HepG2 (cell line): ENCODE measurements around the gene CACNA1I. TPM values are rescaled to one million over a fixed set of nuclear protein-coding genes. Genes with fewer than 3 reads are reported as not detected.

ENCODE experiments used
- ATAC-seq: fragments of 200-7000 bp; cut with Tn5 transposase; 3 replicates; pipeline ENCODE4 v1.9.1; 2020; ENCODE audit warnings: mild to moderate bottlenecking, moderate library complexity
- BruUV-seq: library from RNA; stranded (reverse); fragments of 400-500 nt; replicated peaks from 2 replicates; lab custom pipeline; 2021; lab: Mats Ljungman, UMichigan
- CTCF ChIA-PET: fragments of 300-600 bp; formaldehyde crosslinking; extraction: SDS; loops from one replicate; lab custom pipeline; 2021; ENCODE audit warnings: low total read pairs, inconsistent platforms, low intra/inter-chr PET ratio; lab: Yijun Ruan, JAX
- POLR2A ChIA-PET: fragments of 350-600 bp; sonication (Branson Sonifier 250); formaldehyde crosslinking; loops from one replicate; lab custom pipeline; 2020; ENCODE audit warnings: antibody characterized with exemption, inconsistent platforms; lab: Yijun Ruan, JAX
- DNase-seq: peaks from one replicate; pipeline ENCODE4 v3.0.0-alpha.2; 2015; ENCODE audit warnings: low spot score
- FAIRE-seq: peaks from 3 replicates; lab custom pipeline; 2011; peaks lifted over from hg19 to GRCh38; lab: Jason Lieb, UNC
- H2AFZ ChIP-seq: one replicate; pipeline ENCODE4 v1.6.1; 2011; ENCODE audit warnings: low read length, inconsistent platforms
- H3K27ac ChIP-seq: fragments of 300-600 bp; 3 replicates; pipeline ENCODE4 v1.8.0; 2011; ENCODE audit warnings: mixed run types, mild to moderate bottlenecking, mixed read lengths, low read length, inconsistent platforms; ENCODE audit not compliant: insufficient read depth; ENCODE audit errors: extremely low read length
- H3K27me3 ChIP-seq, 2 experiments: fragments of 200-600 bp in 1 of 2; 2 replicates in 1 of 2; 3 replicates in 1 of 2; pipeline versions ENCODE4 v1.6.0 to v1.8.0; 2011; ENCODE audit warnings: low read length in 2 of 2, mild to moderate bottlenecking in 2 of 2, moderate library complexity in 2 of 2, inconsistent platforms in 1 of 2; ENCODE audit not compliant: insufficient read depth in 2 of 2, control insufficient read depth in 1 of 2
- H3K36me3 ChIP-seq, 2 experiments: fragments of 200-600 bp in 1 of 2; replicated peaks in 1 of 2; 2 replicates in 1 of 2; 3 replicates in 1 of 2; pipeline versions ENCODE4 v1.5.1 to v1.8.0; 2011; ENCODE audit warnings: low read length in 2 of 2, inconsistent platforms in 1 of 2; ENCODE audit not compliant: insufficient read depth in 2 of 2, control insufficient read depth in 1 of 2
- H3K4me1 ChIP-seq: 2 replicates; pipeline ENCODE4 v1.5.1; 2012; ENCODE audit warnings: low read length, inconsistent platforms; ENCODE audit not compliant: insufficient read depth
- H3K4me2 ChIP-seq: 2 replicates; pipeline ENCODE4 v1.6.0; 2011; ENCODE audit warnings: low read depth, low read length, inconsistent platforms
- H3K4me3 ChIP-seq, 3 experiments: fragments of 200-600 bp in 1 of 3; sonication (generic), shearing (Covaris generic) in 1 of 3; replicated peaks in 1 of 3; 2 replicates each; pipeline ENCODE4 v1.5.1; 2011 to 2016; ENCODE audit warnings: low read length in 3 of 3, inconsistent platforms in 2 of 3, low read depth in 2 of 3, mild to moderate bottlenecking in 2 of 3, control low read depth in 1 of 3, mixed read lengths in 1 of 3; ENCODE audit not compliant: insufficient read depth in 1 of 3
- H3K79me2 ChIP-seq: one replicate; pipeline ENCODE4 v1.6.1; 2011; ENCODE audit warnings: low read length, inconsistent platforms; ENCODE audit not compliant: insufficient read depth
- H3K9ac ChIP-seq: 2 replicates; pipeline ENCODE4 v1.6.0; 2011; ENCODE audit warnings: mild to moderate bottlenecking, low read depth, low read length, inconsistent platforms; ENCODE audit not compliant: insufficient read depth
- H3K9me3 ChIP-seq: 2 replicates; pipeline ENCODE4 v1.5.1; 2012; ENCODE audit warnings: mild to moderate bottlenecking, low read length
- H4K20me1 ChIP-seq: 2 replicates; pipeline ENCODE4 v1.6.0; 2011; ENCODE audit warnings: inconsistent platforms, mild to moderate bottlenecking, low read length, moderate library complexity; ENCODE audit not compliant: insufficient read depth
- CHD2 ChIP-seq: IDR thresholded peaks from 2 replicates; pipeline ENCODE4 v1.6.1; 2011; ENCODE audit warnings: low read depth, low read length, improper control_type of control experiment
- EHMT2 ChIP-seq: fragments of 200-600 bp; sonication (generic); IDR thresholded peaks from 2 replicates; pipeline ENCODE4 v1.7.0; 2017; ENCODE audit warnings: antibody characterized with exemption, low read depth, low read length, borderline replicate concordance
- ELF4 ChIP-seq: sonication (generic); formaldehyde crosslinking; IDR thresholded peaks from 2 replicates; pipeline ENCODE4 v1.5.0; 2020; ENCODE audit warnings: missing genetic modification reagents, mild to moderate bottlenecking, moderate library complexity, borderline replicate concordance
- ISX ChIP-seq: sonication (generic); formaldehyde crosslinking; conservative IDR thresholded peaks from 2 replicates; pipeline ENCODE4 v1.5.0; 2020; ENCODE audit warnings: missing genetic modification reagents
- MXD4 ChIP-seq: IDR thresholded peaks from 2 replicates; pipeline ENCODE4 v1.6.1; 2016; ENCODE audit warnings: mild to moderate bottlenecking, missing biosample characterization, missing genetic modification reagents
- REL ChIP-seq: sonication (generic); formaldehyde crosslinking; conservative IDR thresholded peaks from 2 replicates; pipeline ENCODE4 v1.8.0; 2022; ENCODE audit warnings: mild to moderate bottlenecking, missing genetic modification reagents, moderate library complexity
- ZNF329 ChIP-seq: sonication (generic); formaldehyde crosslinking; IDR thresholded peaks from 2 replicates; pipeline ENCODE4 v1.9.0; 2021; ENCODE audit warnings: low read depth, mild to moderate bottlenecking, missing genetic modification reagents
- ZNF501 ChIP-seq: sonication (generic); formaldehyde crosslinking; IDR thresholded peaks from 2 replicates; pipeline ENCODE4 v1.5.1; 2020; ENCODE audit warnings: mild to moderate bottlenecking, moderate library complexity, missing genetic modification reagents
- ZNF670 ChIP-seq: sonication (generic); formaldehyde crosslinking; IDR thresholded peaks from 2 replicates; pipeline ENCODE4 v1.8.0; 2022; ENCODE audit warnings: mild to moderate bottlenecking, missing genetic modification reagents, borderline replicate concordance
- WGBS: methylation state at CpG from one replicate; pipeline ENCODE4 v1.1.6; 2017; ENCODE audit warnings: low lambda C conversion rate; 5-methylcytosine and 5-hydroxymethylcytosine counted together
- in situ Hi-C: cut with HindIII; loops from 2 replicates; pipeline ENCODE4 v1.10.0; 2017; ENCODE audit warnings: low pct_unique_long_range_greater_than_20kb; ENCODE audit not compliant: extremely low pct_ligation_motif_present
- intact Hi-C: fragments of 100-400 bp; cut with micrococcal nuclease; formaldehyde crosslinking; loops from one replicate; pipeline ENCODE4 v1.10.0; 2022; ENCODE audit not compliant: unreplicated experiment
- polyA plus RNA-seq, 8 experiments: library from polyadenylated mRNA; depleted of rRNA in 3 of 8; stranded (reverse) in 7 of 8; unstranded in 1 of 8; fragments of >200 nt; fragmentation: Illumina TruSeq in 4 of 8; extraction: Trizol in 4 of 8; gene quantifications; 2 replicates each; pipeline versions ENCODE4 v1.2.1 to v1.2.3, GENCODE V29; 2011 to 2016; ENCODE audit warnings: low read depth in 4 of 8, missing spikeins in 1 of 8, mixed read lengths in 1 of 8; ENCODE audit not compliant: insufficient read depth in 1 of 8
- total RNA-seq, 5 experiments: library from RNA; depleted of rRNA; stranded (reverse); fragments of >200 nt; fragmentation: Illumina TruSeq; extraction: Trizol; gene quantifications; 2 replicates each; pipeline ENCODE4 v1.2.3, GENCODE V29; 2016; ENCODE audit warnings: low read depth in 1 of 5
- TF ChIP-seq, protein P1 (sequence below): sonication (generic); formaldehyde crosslinking; IDR thresholded peaks from 2 replicates; pipeline ENCODE4 v1.5.0; 2020; ENCODE audit warnings: mild to moderate bottlenecking, missing genetic modification reagents
- TF ChIP-seq, protein P2 (sequence below): sonication (generic); formaldehyde crosslinking; IDR thresholded peaks from 2 replicates; pipeline ENCODE4 v1.8.0; 2023; ENCODE audit warnings: mild to moderate bottlenecking, missing genetic modification reagents
- TF ChIP-seq, protein P3 (sequence below): sonication (generic); formaldehyde crosslinking; IDR thresholded peaks from 2 replicates; pipeline ENCODE4 v1.4.0; 2020; ENCODE audit warnings: mild to moderate bottlenecking, missing genetic modification reagents
- TF ChIP-seq, protein P4 (sequence below): sonication (generic); formaldehyde crosslinking; IDR thresholded peaks from 2 replicates; pipeline ENCODE4 v1.8.1; 2023; ENCODE audit warnings: mild to moderate bottlenecking, missing genetic modification reagents
- TF ChIP-seq, protein P5 (sequence below): sonication (generic); IDR thresholded peaks from 2 replicates; pipeline ENCODE4 v1.6.1; 2016; ENCODE audit warnings: low read depth, borderline replicate concordance
- TF ChIP-seq, protein P6 (sequence below): sonication (generic); formaldehyde crosslinking; IDR thresholded peaks from 2 replicates; pipeline ENCODE4 v1.4.0; 2020; ENCODE audit warnings: missing genetic modification reagents

The CACNA1I gene
- total and polyA plus RNA-seq, 2 of the 13 experiments (the other 11 are each of a cell fraction or from before 2014, with no cell fraction given) = not detected

DNA sequence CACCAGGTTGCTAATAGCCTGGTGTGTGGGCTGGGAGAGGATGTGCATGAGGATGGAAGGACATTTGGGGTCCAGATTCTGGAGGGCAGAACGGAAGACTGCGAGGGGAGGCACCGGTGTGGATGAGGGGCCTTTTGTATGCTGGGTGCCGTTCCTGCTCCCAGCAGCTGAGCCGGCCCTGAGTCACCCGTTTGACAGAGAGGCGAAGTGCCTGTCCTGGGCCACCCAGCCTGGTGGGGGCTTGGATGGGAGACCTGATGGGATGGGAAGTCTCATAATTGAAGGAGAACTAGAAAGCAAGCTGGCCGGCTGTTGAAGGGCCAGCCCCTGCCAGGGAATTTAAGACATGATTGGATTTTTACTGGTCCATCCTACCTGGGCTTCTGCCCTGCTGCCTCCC, 10.8 kb downstream of the CACNA1I start:
- no peak for ATAC-seq
- Histone ChIP-seq H3K9ac (no peak overlapping the region), H2AFZ (no peak overlapping the region), H3K4me2 (no peak overlapping the region), H3K9me3 (no peaks in the 10 kb centered on the region), H3K4me1 (no peaks in the 10 kb centered on the region), H3K79me2 (no peaks in the 10 kb centered on the region), H3K36me3 (no peaks in the 10 kb centered on the region), H3K27ac (no peak overlapping the region), H4K20me1 (no peaks in the 10 kb centered on the region), H3K4me3 (no peak overlapping the region), H3K27me3 (peaks cover 5 to 37% of the 10 kb centered on the region in 2 experiments; a peak in 4 of 5 replicates)
- intact Hi-C loops = no loop called here
- FAIRE-seq = no peak
- in situ Hi-C loops = no loop called here
- POLR2A ChIA-PET = no interaction called here
- no TSS peak for BruUV-seq
- WGBS = 47% methylated on average over 6 of the region's 8 CpGs
- CTCF ChIA-PET = no interaction called here
- DNase-seq = no peak
- no peak for TF ChIP-seq MXD4 (CRISPR knock-in tag)
- TF ChIP-seq, protein P1, sequence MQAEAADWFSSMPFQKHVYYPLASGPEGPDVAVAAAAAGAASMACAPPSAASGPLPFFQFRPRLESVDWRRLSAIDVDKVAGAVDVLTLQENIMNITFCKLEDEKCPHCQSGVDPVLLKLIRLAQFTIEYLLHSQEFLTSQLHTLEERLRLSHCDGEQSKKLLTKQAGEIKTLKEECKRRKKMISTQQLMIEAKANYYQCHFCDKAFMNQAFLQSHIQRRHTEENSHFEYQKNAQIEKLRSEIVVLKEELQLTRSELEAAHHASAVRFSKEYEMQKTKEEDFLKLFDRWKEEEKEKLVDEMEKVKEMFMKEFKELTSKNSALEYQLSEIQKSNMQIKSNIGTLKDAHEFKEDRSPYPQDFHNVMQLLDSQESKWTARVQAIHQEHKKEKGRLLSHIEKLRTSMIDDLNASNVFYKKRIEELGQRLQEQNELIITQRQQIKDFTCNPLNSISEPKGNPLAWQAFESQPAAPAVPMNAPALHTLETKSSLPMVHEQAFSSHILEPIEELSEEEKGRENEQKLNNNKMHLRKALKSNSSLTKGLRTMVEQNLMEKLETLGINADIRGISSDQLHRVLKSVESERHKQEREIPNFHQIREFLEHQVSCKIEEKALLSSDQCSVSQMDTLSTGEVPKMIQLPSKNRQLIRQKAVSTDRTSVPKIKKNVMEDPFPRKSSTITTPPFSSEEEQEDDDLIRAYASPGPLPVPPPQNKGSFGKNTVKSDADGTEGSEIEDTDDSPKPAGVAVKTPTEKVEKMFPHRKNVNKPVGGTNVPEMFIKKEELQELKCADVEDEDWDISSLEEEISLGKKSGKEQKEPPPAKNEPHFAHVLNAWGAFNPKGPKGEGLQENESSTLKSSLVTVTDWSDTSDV (CRISPR knock-in tag) = no peak
- TF ChIP-seq, protein P2, sequence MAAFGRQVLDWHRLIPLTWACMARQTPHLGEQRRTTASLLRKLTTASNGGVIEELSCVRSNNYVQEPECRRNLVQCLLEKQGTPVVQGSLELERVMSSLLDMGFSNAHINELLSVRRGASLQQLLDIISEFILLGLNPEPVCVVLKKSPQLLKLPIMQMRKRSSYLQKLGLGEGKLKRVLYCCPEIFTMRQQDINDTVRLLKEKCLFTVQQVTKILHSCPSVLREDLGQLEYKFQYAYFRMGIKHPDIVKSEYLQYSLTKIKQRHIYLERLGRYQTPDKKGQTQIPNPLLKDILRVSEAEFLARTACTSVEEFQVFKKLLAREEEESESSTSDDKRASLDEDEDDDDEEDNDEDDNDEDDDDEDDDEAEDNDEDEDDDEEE = no peak
- TF ChIP-seq ISX (CRISPR knock-in tag) = no peak
- no peak for TF ChIP-seq REL (CRISPR knock-in tag)
- TF ChIP-seq ZNF670 (CRISPR knock-in tag) = no peak
- TF ChIP-seq ELF4 (CRISPR knock-in tag) = no peak
- no peak for TF ChIP-seq EHMT2
- no peak for TF ChIP-seq ZNF329 (CRISPR knock-in tag)
- TF ChIP-seq, protein P3, sequence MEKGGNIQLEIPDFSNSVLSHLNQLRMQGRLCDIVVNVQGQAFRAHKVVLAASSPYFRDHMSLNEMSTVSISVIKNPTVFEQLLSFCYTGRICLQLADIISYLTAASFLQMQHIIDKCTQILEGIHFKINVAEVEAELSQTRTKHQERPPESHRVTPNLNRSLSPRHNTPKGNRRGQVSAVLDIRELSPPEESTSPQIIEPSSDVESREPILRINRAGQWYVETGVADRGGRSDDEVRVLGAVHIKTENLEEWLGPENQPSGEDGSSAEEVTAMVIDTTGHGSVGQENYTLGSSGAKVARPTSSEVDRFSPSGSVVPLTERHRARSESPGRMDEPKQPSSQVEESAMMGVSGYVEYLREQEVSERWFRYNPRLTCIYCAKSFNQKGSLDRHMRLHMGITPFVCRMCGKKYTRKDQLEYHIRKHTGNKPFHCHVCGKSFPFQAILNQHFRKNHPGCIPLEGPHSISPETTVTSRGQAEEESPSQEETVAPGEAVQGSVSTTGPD = no peak
- no peak for TF ChIP-seq ZNF501 (CRISPR knock-in tag)
- TF ChIP-seq, protein P4, sequence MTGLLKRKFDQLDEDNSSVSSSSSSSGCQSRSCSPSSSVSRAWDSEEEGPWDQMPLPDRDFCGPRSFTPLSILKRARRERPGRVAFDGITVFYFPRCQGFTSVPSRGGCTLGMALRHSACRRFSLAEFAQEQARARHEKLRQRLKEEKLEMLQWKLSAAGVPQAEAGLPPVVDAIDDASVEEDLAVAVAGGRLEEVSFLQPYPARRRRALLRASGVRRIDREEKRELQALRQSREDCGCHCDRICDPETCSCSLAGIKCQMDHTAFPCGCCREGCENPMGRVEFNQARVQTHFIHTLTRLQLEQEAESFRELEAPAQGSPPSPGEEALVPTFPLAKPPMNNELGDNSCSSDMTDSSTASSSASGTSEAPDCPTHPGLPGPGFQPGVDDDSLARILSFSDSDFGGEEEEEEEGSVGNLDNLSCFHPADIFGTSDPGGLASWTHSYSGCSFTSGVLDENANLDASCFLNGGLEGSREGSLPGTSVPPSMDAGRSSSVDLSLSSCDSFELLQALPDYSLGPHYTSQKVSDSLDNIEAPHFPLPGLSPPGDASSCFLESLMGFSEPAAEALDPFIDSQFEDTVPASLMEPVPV (CRISPR knock-in tag) = no peak
- TF ChIP-seq CHD2 = no peak
- TF ChIP-seq, protein P5, sequence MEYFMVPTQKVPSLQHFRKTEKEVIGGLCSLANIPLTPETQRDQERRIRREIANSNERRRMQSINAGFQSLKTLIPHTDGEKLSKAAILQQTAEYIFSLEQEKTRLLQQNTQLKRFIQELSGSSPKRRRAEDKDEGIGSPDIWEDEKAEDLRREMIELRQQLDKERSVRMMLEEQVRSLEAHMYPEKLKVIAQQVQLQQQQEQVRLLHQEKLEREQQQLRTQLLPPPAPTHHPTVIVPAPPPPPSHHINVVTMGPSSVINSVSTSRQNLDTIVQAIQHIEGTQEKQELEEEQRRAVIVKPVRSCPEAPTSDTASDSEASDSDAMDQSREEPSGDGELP = no peak
- TF ChIP-seq, protein P6, sequence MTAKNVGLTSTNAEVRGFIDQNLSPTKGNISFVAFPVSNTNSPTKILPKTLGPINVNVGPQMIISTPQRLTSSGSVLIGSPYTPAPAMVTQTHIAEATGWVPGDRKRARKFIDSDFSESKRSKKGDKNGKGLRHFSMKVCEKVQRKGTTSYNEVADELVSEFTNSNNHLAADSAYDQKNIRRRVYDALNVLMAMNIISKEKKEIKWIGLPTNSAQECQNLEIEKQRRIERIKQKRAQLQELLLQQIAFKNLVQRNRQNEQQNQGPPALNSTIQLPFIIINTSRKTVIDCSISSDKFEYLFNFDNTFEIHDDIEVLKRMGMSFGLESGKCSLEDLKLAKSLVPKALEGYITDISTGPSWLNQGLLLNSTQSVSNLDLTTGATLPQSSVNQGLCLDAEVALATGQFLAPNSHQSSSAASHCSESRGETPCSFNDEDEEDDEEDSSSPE (CRISPR knock-in tag) = no peak
